CD4-positive, alpha-beta T cell (primary cell): ENCODE data around the gene PSMC4. TPM values are rescaled to one million over a fixed set of nuclear protein-coding genes. Genes with fewer than 3 reads are reported as not detected.

ENCODE experiments used
- ATAC-seq: fragments of 200-7000 bp; cut with Tn5 transposase; one replicate; pipeline ENCODE4 v1.10.0; 2022; ENCODE audit warnings: mild to moderate bottlenecking; ENCODE audit not compliant: poor library complexity
- CTCF ChIA-PET: fragments of 350-600 bp; sonication (Branson Sonifier 250); formaldehyde crosslinking; loops from one replicate; lab custom pipeline; 2021; ENCODE audit warnings: antibody characterized with exemption, inconsistent platforms; lab: Charles Lee
- POLR2A ChIA-PET: fragments of 350-600 bp; sonication (Branson Sonifier 250); formaldehyde crosslinking; loops from one replicate; lab custom pipeline; 2021; ENCODE audit warnings: antibody characterized with exemption, inconsistent platforms; lab: Charles Lee
- DNase-seq, 14 experiments: peaks; one replicate each; pipeline ENCODE4 v3.0.0-alpha.2; 2013 to 2020; ENCODE audit warnings: mixed read lengths in 2 of 14
- H3K27ac ChIP-seq, 2 donors: one replicate each; pipeline versions ENCODE4 v1.5.1 to v1.7.0; 2013; ENCODE audit warnings: low read length in 2 of 2, low read depth in 1 of 2, mild to moderate bottlenecking in 1 of 2
- H3K27me3 ChIP-seq, 2 experiments: 1 replicate in 1 of 2; 2 replicates in 1 of 2; pipeline versions ENCODE4 v1.6.1 to v1.7.0; 2013; ENCODE audit warnings: low read length in 2 of 2, control low read depth in 1 of 2, mild to moderate bottlenecking in 1 of 2, moderate library complexity in 1 of 2; ENCODE audit not compliant: insufficient read depth in 2 of 2, control insufficient read depth in 1 of 2
- H3K36me3 ChIP-seq: one replicate; pipeline ENCODE4 v1.6.1; 2013; ENCODE audit warnings: low read length, control low read depth; ENCODE audit not compliant: insufficient read depth
- H3K4me1 ChIP-seq: one replicate; pipeline ENCODE4 v1.6.1; 2013; ENCODE audit warnings: low read length, control low read depth; ENCODE audit not compliant: insufficient read depth
- H3K4me3 ChIP-seq: one replicate; pipeline ENCODE4 v1.5.1; 2013; ENCODE audit warnings: mild to moderate bottlenecking, low read length, moderate library complexity
- H3K9me3 ChIP-seq, 2 experiments: 1 replicate in 1 of 2; 2 replicates in 1 of 2; pipeline versions ENCODE4 v1.6.1 to v1.7.0; 2013; ENCODE audit warnings: low read length in 2 of 2, mild to moderate bottlenecking in 2 of 2, control low read depth in 1 of 2, moderate library complexity in 1 of 2; ENCODE audit not compliant: control insufficient read depth in 1 of 2, insufficient read depth in 1 of 2
- H3K27ac Mint-ChIP-seq: one replicate; pipeline ENCODE4 v1.8.0; 2020; ENCODE audit warnings: mixed read lengths
- H3K27me3 Mint-ChIP-seq: one replicate; pipeline ENCODE4 v1.8.0; 2021; ENCODE audit warnings: mixed read lengths
- H3K36me3 Mint-ChIP-seq: one replicate; pipeline ENCODE4 v1.8.0; 2021; ENCODE audit warnings: low read depth, mixed read lengths
- H3K4me1 Mint-ChIP-seq: one replicate; pipeline ENCODE4 v1.8.0; 2021; ENCODE audit warnings: low read depth, mixed read lengths
- H3K4me3 Mint-ChIP-seq: one replicate; pipeline ENCODE4 v1.8.0; 2020; ENCODE audit warnings: mild to moderate bottlenecking, mixed read lengths
- H3K9me3 Mint-ChIP-seq: one replicate; pipeline ENCODE4 v1.8.0; 2020; ENCODE audit warnings: mixed read lengths
- CTCF ChIP-seq: fragments of 200-600 bp; IDR thresholded peaks from one replicate; pipeline ENCODE4 v1.8.0; 2022; ENCODE audit warnings: antibody characterized with exemption, mild to moderate bottlenecking
- intact Hi-C, 2 experiments: fragments of 100-400 bp; cut with DNase I in 1 of 2; cut with micrococcal nuclease in 1 of 2; formaldehyde crosslinking; loops; one replicate each; pipeline versions ENCODE4 v1.15.1 to v1.9.0; 2023 to 2025; cut with DNase I, micrococcal nuclease
- total RNA-seq, 174 experiments: library from RNA in 2 of 174; stranded (reverse) in 2 of 174; gene quantifications; one replicate each; pipeline ENCODE4 v1.2.3 and lab custom pipeline; 2021 to 2026

Gene PSMC4
- total RNA-seq, 2 experiments from 2014 or later, result 61.3 to 67.4 TPM

- H3K27ac ChIP-seq, result no peak overlapping the region
- peaks cover 7 to 32% of the 10 kb centered on the region in 2 experiments for H3K9me3 ChIP-seq
- no peaks in the 10 kb centered on the region for H3K4me1 ChIP-seq
- no peaks in the 10 kb centered on the region for H3K27me3 Mint-ChIP-seq
- DNase-seq (no peak), ATAC-seq (no peak)
- intact Hi-C loops, result no loop called here
- TF ChIP-seq CTCF, result no peak
- H3K4me1 Mint-ChIP-seq, result peaks cover 36% of the 10 kb centered on the region
- no peak overlapping the region for H3K27ac Mint-ChIP-seq
- peaks cover 13% of the 10 kb centered on the region for H3K9me3 Mint-ChIP-seq
- H3K4me3 ChIP-seq, result no peak overlapping the region
- ChIA-PET CTCF (interaction anchor here (1.1 kb wide), 1 partner anchor 17 kb away, joined by 3 read pairs; no protein-coding TSS in a partner anchor), POLR2A (no interaction called here)
- H3K36me3 ChIP-seq, result peaks cover 16% of the 10 kb centered on the region
- no peaks in the 10 kb centered on the region for H3K27me3 ChIP-seq
- H3K36me3 Mint-ChIP-seq, result peaks cover 71% of the 10 kb centered on the region
- H3K4me3 Mint-ChIP-seq, result no peak overlapping the region
Observed at GRCh38 chr19:39987167-39987566, 16.2 kb downstream of the PSMC4 start.

DNA sequence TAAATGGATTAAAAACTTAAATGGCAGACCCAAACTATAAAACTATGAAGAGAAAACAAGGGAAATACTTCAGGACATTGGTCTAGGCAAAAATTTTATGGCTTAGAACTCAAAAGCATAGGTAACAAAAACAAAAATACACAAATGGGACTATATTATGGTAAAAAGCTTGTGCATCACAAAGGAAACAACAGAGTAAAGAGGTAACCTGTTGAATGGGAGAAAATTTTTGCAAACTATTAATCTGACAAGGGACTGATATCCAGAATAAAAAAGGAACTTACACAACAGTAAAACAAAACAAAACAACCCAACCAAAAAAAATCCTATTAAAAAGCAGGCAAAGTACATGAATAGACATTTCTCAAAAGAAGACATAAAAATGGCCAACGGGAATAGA lies 16.6 kb downstream of the PSMC4 start:
- H3K4me1 ChIP-seq, result no peaks in the 10 kb centered on the region
- DNase-seq (no peak), ATAC-seq (no peak)
- CTCF ChIA-PET, result interaction anchor here (1.1 kb wide), 1 partner anchor 17 kb away, joined by 3 read pairs; no protein-coding TSS in a partner anchor
- intact Hi-C loops, result no loop called here
- no peak overlapping the region for H3K27ac ChIP-seq
- no peak overlapping the region for H3K27ac Mint-ChIP-seq
- peaks cover 13% of the 10 kb centered on the region for H3K9me3 Mint-ChIP-seq
- peaks cover 40% of the 10 kb centered on the region for H3K4me1 Mint-ChIP-seq
- H3K36me3 Mint-ChIP-seq, result peaks cover 68% of the 10 kb centered on the region
- no peak overlapping the region for H3K4me3 ChIP-seq
- H3K36me3 ChIP-seq, result peaks cover 12% of the 10 kb centered on the region
- H3K27me3 ChIP-seq, result no peaks in the 10 kb centered on the region
- POLR2A ChIA-PET, result interaction anchor here (1.5 kb wide), 1 partner anchor 10 kb away, joined by 3 read pairs; no protein-coding TSS in a partner anchor
- no peak for TF ChIP-seq CTCF
- H3K9me3 ChIP-seq, result peaks cover 7 to 32% of the 10 kb centered on the region in 2 experiments
- no peaks in the 10 kb centered on the region for H3K27me3 Mint-ChIP-seq
- no peak overlapping the region for H3K4me3 Mint-ChIP-seq

DNA sequence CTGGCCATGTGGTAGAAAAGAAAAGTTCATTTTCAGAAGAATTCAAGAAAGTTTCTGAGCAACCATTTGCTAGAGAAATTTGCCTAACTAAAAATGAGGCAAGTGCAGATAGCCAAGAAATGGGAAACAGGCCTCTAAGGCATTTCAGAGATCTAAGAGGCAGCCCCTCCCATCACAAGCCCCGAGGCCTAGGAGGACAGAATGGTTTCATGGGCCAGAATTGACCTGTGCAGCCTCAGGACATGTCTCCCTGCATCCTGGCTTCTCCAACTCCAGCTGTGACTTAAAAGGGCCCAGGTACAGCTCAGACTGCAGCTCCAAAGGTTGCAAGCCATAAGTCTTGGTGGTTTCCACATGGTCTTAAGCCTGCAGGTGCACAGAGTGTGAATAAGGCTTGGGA lies 22.6 kb downstream of the PSMC4 start:
- H3K9me3 Mint-ChIP-seq, result peaks cover 6% of the 10 kb centered on the region
- ChIA-PET CTCF (no interaction called here), POLR2A (no interaction called here)
- no peak overlapping the region for H3K27ac Mint-ChIP-seq
- no peak for TF ChIP-seq CTCF
- ATAC-seq (no peak), DNase-seq (no peak)
- H3K27me3 Mint-ChIP-seq, result no peaks in the 10 kb centered on the region
- H3K4me1 Mint-ChIP-seq, result peaks cover 79% of the 10 kb centered on the region
- intact Hi-C loops, result loop anchor here (10.0 kb wide), 2 partner anchors 61 to 201 kb away; partner anchors contain the start of genes MAP3K10 (in 1 of the 2) and ZNF780B (in 1 of the 2)
- H3K4me3 Mint-ChIP-seq, result no peak overlapping the region
- H3K4me1 ChIP-seq, result peaks cover 24% of the 10 kb centered on the region
- no peaks in the 10 kb centered on the region for H3K36me3 ChIP-seq
- H3K36me3 Mint-ChIP-seq, result peaks cover 41% of the 10 kb centered on the region
- H3K27ac ChIP-seq, result no peak overlapping the region
- H3K27me3 ChIP-seq, result no peaks in the 10 kb centered on the region
- H3K9me3 ChIP-seq, result peaks cover 8 to 12% of the 10 kb centered on the region in 2 experiments
- no peak overlapping the region for H3K4me3 ChIP-seq
